ENCODE measurements around the gene TMEM258. TPM values are rescaled to one million over a fixed set of nuclear protein-coding genes. Genes with fewer than 3 reads are reported as not detected.

Gene TMEM258
- total RNA-seq, result 33.0 and 36.7 TPM in 2 replicates
- polyA plus RNA-seq (2012), result 372 TPM

DNA sequence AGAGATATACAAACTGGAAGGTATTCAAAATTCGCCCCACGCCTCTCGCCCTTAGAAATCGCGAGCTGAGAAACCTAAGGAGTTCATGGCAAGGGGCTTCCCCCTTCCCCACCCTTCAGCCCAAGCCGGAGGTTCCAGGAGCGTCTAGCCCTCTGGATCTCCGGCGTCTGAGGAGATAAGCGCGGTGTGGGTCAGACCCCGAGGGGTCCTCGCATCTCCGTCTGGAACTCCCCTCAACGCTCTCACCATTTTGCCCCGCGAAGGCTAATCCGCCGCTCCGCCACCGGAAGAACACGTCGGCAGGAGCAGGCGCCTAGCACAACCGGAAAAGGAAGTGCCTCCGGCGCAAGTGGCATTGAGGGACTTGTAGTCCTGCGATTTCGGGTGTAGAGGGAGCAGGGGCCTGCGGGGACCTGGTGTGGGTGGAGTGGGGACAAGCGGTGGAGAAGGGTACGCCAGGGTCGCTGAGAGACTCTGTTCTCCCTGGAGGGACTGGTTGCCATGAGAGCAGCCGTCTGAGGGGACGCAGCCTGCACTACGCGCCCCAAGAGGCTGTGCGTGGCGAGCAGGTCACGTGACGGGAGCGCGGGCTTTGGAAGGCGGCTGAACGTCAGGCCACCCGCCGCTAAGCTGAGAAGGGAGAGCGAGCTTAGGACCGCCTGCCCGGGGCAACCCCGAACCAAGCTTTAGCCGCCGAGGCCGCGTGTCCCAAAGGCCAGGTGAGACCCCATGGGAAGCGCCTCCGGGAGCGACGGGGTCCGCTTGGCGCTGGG lies at the start of gene TMEM258, which contains the start of gene FEN1:
TMEM258 (minus strand) TSS at position 290 of the 773 bp plus-strand sequence; CDS start at position 249, 41 bp downstream.
FEN1 (plus strand) TSS at position 602 of the 773 bp plus-strand sequence. CDS start 2,451 bp downstream, outside the sequence.
- peak; percentile 94 for DNase-seq (ENCODE audit: low read depth)

DNA sequence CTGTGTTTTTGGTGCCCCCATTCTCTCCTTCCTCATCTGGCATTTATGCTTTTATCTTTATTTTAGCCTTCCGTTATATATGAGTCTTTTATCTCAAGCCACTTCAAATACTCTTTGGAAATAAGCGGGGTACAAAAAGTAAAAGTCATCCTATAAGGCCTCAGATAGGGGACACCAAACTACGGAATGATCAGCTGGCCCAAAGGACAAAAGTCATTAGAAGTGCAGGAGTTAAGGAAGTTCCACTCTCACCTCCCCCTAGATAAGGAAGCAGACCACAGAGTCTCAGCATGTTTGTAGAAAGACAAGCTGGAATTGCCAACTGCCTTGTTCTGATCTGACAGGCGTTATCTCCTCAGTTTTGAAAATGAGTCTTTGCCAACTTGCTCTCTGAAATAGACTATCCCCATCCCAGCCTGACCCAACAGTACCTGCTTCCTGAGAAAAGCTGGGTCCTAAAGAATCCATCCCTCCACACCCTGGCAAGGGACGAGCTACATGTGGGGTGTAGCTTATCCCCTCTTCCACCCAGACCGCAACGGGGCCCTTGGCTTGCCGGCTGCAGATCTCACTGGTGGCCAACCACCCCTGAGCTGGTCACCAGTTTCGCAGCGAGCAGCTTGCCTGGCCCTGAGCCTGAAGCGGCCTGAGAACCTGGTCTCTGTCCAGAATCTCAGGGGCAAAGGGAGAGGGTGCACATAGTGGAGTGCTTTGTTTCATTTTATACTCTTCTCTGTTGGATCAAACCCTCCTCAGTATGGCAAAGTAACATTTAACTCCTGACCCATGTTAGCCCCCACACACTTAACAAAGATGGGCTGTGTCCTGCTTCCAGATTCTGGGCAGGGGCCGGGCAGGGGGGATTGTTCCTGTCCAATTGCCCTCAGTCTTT lies 49.5 kb upstream of the TMEM258 start:
- DNase-seq (ENCODE audit: low read depth), result no peak

GRCh38 chr11:61840371-61840770 lies 48.0 kb upstream of the TMEM258 start:
- no peak for DNase-seq (ENCODE audit: low read depth)

GRCh38 chr11:61839742-61840141 lies 47.3 kb upstream of the TMEM258 start:
- DNase-seq (ENCODE audit: low read depth), result no peak

- DNase-seq (ENCODE audit: low read depth), result no peak
Measured at GRCh38 chr11:61838921-61839320, 46.5 kb upstream of the TMEM258 start.

GRCh38 chr11:61838501-61838900 lies 46.1 kb upstream of the TMEM258 start:
- no peak for DNase-seq (ENCODE audit: low read depth)

GRCh38 chr11:61837411-61838005 lies 45.1 kb upstream of the TMEM258 start:
- DNase-seq (ENCODE audit: low read depth), result no peak

- no peak for DNase-seq (ENCODE audit: low read depth)
Measured at GRCh38 chr11:61836193-61836592, 43.8 kb upstream of the TMEM258 start.

DNA sequence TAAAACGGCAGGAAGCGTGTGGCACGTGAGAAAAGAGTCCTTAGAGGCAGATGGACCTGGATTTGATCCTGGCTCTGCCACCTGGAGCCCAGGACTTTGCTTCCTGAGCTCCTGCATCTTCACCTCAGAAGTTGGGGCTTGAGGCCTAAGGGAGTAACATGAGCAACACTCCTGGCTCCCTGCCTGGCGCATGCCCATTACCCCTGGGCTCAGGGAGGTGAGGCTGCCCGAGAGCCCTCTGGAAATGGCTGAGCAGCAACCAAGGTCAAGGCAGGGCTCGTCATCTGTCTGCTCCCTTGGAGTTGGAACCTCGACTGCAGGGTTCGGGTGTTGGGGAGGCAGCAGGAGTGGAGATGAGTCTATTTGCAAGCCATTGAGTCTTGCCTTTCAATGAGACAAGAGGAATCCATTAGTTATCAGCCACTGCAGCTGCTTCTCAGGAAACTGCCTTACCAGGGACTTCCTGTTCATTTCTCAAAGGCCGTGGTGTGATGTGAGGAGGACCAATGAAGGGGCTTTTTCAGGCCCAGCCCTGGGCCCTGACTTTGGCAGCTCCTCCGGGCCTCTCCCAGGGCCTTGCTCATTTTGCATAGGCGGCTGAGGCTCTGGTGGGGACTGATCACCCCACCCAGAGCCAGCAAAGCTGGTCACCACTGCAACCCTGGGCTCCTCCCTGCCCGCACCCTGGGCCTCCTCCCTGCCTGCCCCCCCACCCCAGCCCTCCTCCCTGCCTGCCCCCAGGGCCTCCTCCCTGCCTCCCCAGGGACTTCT lies 42.1 kb upstream of the TMEM258 start:
- peak; percentile 55 for DNase-seq (ENCODE audit: low read depth)

- no peak for DNase-seq (ENCODE audit: low read depth)
Measured at GRCh38 chr11:61833926-61834277, 41.5 kb upstream of the TMEM258 start.

DNA sequence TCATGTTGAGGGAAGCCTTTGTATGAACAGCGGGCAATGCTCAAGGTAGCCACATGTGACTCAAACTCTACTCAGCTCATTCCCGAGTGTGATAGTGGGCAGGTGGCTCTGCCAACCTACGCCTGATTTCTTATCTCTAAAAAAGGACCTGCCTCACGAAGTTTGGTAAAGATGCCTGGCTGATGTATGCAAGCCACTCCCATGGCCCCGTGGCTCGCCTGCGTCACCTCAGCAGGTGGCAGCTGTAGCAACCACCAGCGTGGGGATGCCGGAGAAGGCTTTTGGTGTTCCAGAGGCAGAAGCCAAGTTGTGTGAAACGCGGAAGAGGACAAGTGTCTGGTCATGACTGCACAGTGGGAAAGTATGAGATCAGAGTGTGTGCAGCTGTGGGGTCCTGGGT lies 41.1 kb upstream of the TMEM258 start:
- DNase-seq (ENCODE audit: low read depth), result no peak

DNA sequence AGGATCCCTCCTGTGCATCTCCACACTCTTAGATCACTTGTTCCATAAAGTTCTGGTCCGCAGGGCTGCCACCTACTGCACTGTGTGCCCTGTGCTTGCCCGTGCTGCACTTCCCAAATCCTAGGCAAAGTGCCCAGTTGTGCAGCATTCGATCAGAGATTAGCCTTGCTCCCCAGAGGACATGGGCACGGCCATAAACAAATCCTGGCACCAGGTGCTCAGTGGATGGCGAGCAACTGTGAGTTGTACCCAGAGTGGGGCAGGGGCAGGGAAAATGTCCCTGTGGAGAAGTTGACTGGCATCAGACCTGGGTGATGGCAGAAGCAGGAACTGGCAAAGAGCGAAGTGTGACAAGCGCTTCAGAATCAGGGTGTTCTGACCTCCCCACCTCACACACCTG lies 40.4 kb upstream of the TMEM258 start:
- DNase-seq (ENCODE audit: low read depth), result no peak

GRCh38 chr11:61832207-61832606 lies 39.8 kb upstream of the TMEM258 start:
- DNase-seq (ENCODE audit: low read depth), result no peak

- DNase-seq (ENCODE audit: low read depth), result no peak
Measured at GRCh38 chr11:61830237-61831105, 38.1 kb upstream of the TMEM258 start.

DNA sequence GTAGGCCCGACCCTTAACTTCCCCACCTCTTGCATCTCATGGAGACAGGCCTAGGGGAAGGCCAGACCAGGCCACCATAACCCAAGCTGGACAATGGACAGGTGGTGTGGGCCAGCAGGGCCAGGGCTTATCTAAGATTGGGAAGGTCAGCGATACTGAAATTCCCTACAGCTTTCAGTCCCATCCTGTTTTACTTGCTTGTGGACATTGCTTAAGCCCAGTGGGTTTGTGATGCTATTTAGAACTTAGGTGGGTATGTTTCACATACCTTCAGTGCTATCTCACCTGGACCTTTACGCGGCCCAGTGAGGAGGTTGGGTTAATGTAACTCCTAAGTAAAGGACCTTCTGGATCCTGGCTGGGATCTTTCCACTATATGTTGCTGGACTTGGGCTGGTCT lies 37.4 kb upstream of the TMEM258 start:
- no peak for DNase-seq (ENCODE audit: low read depth)

DNA sequence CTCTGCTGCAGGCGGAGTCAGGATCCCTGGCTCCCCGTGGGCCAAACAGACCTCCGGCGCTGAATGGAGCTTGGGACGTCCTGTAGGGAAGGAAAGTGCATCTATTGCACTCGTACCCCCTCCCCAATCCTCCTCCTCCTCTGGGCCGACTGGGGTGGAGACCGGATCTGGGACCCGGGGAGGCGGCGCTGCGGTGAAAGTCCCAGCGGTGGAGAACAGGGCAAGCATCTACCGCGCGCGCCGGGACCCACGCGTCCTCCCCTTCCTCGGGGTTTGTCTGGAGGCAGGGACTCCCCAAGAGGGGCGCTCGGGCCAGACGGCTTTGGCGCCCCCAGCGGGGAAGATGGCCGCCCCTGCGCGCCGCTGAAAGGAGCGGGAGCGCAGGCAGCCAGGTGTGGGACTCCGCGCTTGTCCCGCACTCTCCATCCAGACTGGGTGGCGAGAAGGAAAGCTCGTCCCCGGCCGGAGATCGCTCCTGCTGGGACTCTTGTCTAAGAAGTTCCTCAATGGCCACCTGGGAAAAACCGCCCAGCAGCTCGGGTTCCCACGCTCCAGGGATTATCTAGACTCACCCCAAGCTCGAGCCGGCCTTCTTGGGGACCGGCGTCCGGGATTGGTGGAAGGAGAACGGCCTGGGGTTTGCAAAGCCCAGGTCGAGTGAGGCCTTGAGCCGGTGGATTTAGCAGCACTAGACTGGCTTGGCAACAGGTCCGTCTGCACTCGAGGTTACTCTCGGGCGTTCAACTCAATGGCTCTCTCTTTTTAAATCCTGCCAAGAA lies 36.4 kb upstream of the TMEM258 start:
- peak; percentile 25 for DNase-seq (ENCODE audit: low read depth)

DNA sequence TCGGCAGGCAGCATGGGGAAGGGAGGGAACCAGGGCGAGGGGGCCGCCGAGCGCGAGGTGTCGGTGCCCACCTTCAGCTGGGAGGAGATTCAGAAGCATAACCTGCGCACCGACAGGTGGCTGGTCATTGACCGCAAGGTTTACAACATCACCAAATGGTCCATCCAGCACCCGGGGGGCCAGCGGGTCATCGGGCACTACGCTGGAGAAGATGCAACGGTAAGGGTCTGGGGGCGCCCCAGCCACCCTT lies 35.9 kb upstream of the TMEM258 start:
- no peak for DNase-seq (ENCODE audit: low read depth)

GRCh38 chr11:61827571-61828378 lies 35.4 kb upstream of the TMEM258 start, which contains the start of gene FADS2:
TSS of gene FADS2 (plus strand) at chr11:61828300. CDS start at chr11:61828391, 91 bp downstream.
- peak; percentile 89 for DNase-seq (ENCODE audit: low read depth)
